K562 (cell line): Measurements from ENCODE around the gene CERS6. TPM values are rescaled to one million over a fixed set of nuclear protein-coding genes. Genes with fewer than 3 reads are reported as not detected.

Experiments
- ADNP ChIP-seq: fragments of 200-800 bp; sonication (Bioruptor generic); IDR thresholded peaks from 2 replicates; pipeline ENCODE4 v1.6.1; 2016; ENCODE audit warnings: missing genetic modification characterization, missing compliant biosample characterization
- GATAD2A ChIP-seq: fragments of 450-650 bp; IDR thresholded peaks from 2 replicates; pipeline ENCODE4 v1.6.1; 2017
- MGA ChIP-seq: fragments of 450-650 bp; IDR thresholded peaks from 2 replicates; pipeline ENCODE4 v1.6.1; 2016; ENCODE audit warnings: mild to moderate bottlenecking, moderate library complexity
- RBM25 ChIP-seq: fragments of 200-400 bp; formaldehyde crosslinking; IDR thresholded peaks from 2 replicates; pipeline ENCODE4 v1.6.1; 2018; ENCODE audit warnings: low read length, low read depth, moderate library complexity; ENCODE audit not compliant: severe bottlenecking
- polyA plus RNA-seq, 8 experiments: library from polyadenylated mRNA; depleted of rRNA in 4 of 8; stranded (reverse) in 5 of 8; unstranded in 3 of 8; fragments of >200 nt; fragmentation: Nextera tagmentation in 2 of 8; fragmentation: Illumina TruSeq in 1 of 8; extraction: Ambion mirVana in 2 of 8; extraction: Trizol in 1 of 8; gene quantifications; 2 replicates each; pipeline versions ENCODE4 v1.2.1 to v1.2.3, GENCODE V29; 2011 to 2014; ENCODE audit warnings: inconsistent platforms in 1 of 8, missing spikeins in 1 of 8
- total RNA-seq, 7 experiments: library from RNA; depleted of rRNA in 6 of 7; stranded (reverse); fragments of >200 nt in 6 of 7; fragmentation: Illumina TruSeq in 2 of 7; extraction: Trizol in 2 of 7; gene quantifications; 2 replicates each; pipeline versions ENCODE4 v1.2.1 to v1.2.3, GENCODE V29; 2011 to 2021; ENCODE audit warnings: low replicate concordance in 1 of 7
- TF ChIP-seq, protein P1 (sequence below): sonication (generic); formaldehyde crosslinking; IDR thresholded peaks from 2 replicates; pipeline ENCODE4 v1.9.0; 2022; ENCODE audit warnings: mild to moderate bottlenecking, missing genetic modification reagents

CERS6 gene
- total and polyA plus RNA-seq, 9 of the 15 experiments (the other 6 are each of a cell fraction or from before 2014, with no cell fraction given), result 1.6 to 13.6 (median 11.4) TPM

GRCh38 chr2:168819829-168820489, 363.9 kb downstream of the CERS6 start (continued):
- no peak for TF ChIP-seq MGA
- TF ChIP-seq RBM25, result peak; percentile 86
- TF ChIP-seq GATAD2A, result no peak
- TF ChIP-seq, protein P1, sequence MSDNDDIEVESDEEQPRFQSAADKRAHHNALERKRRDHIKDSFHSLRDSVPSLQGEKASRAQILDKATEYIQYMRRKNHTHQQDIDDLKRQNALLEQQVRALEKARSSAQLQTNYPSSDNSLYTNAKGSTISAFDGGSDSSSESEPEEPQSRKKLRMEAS (CRISPR knock-in tag), result 0 out of 2 replicates have a peak, but pooled peaks have one; percentile 24
- peak; percentile 51; the same call in 1 of the 2 replicates for TF ChIP-seq ADNP (tag)
